PC-9 (cell line): ENCODE measurements around the gene GMDS. TPM values are rescaled to one million over a fixed set of nuclear protein-coding genes. Genes with fewer than 3 reads are reported as not detected.

Source experiments
- BruUV-seq: library from RNA; stranded (reverse); fragments of 400-500 nt; replicated peaks from 2 replicates; lab custom pipeline; 2021; lab: Mats Ljungman, UMichigan
- CTCF ChIA-PET: fragments of 300-600 bp; sonication (Branson Sonifier 250); formaldehyde crosslinking; loops from one replicate; lab custom pipeline; 2022; ENCODE audit warnings: antibody characterized with exemption; lab: Charles Lee
- POLR2A ChIA-PET: fragments of 300-600 bp; sonication (Branson Sonifier 250); formaldehyde crosslinking; loops from one replicate; lab custom pipeline; 2022; ENCODE audit warnings: antibody characterized with exemption; ENCODE audit not compliant: unreplicated experiment; lab: Charles Lee
- DNase-seq, 2 experiments: peaks; one replicate each; pipeline versions ENCODE4 v3.0.0 to v3.0.0-alpha.2; 2015 to 2022; ENCODE audit warnings: mixed read lengths in 1 of 2
- H2AFZ ChIP-seq: fragments of 200-600 bp; sonication (generic); 2 replicates; pipeline ENCODE4 v1.8.1; 2017; ENCODE audit warnings: antibody characterized with exemption
- H3F3A ChIP-seq: fragments of 200-600 bp; sonication (generic); 2 replicates; pipeline ENCODE4 v1.8.1; 2017; ENCODE audit warnings: antibody characterized with exemption, mild to moderate bottlenecking, low read depth; ENCODE audit not compliant: insufficient read depth
- H3K27ac ChIP-seq: fragments of 200-600 bp; sonication (generic); 2 replicates; pipeline ENCODE4 v1.6.1; 2016; ENCODE audit warnings: mixed run types
- H3K27me3 ChIP-seq: fragments of 200-600 bp; sonication (generic); 2 replicates; pipeline ENCODE4 v1.6.1; 2016; ENCODE audit warnings: low read depth, mixed run types; ENCODE audit not compliant: insufficient read depth
- H3K36me3 ChIP-seq: fragments of 200-600 bp; sonication (generic); 2 replicates; pipeline ENCODE4 v1.6.1; 2016; ENCODE audit warnings: low read depth, mixed run types
- H3K4me1 ChIP-seq: fragments of 200-600 bp; sonication (generic); replicated peaks from 2 replicates; pipeline ENCODE4 v1.6.1; 2016; ENCODE audit warnings: mixed run types; ENCODE audit not compliant: insufficient read depth
- H3K4me2 ChIP-seq: fragments of 200-600 bp; sonication (generic); 2 replicates; pipeline ENCODE4 v1.6.1; 2017; ENCODE audit warnings: mixed run types
- H3K4me3 ChIP-seq: fragments of 200-600 bp; sonication (generic); 2 replicates; pipeline ENCODE4 v1.6.1; 2016; ENCODE audit warnings: mixed run types
- H3K79me2 ChIP-seq: fragments of 200-600 bp; sonication (generic); 2 replicates; pipeline ENCODE4 v1.6.1; 2017; ENCODE audit warnings: low read depth, mixed run types
- H3K9me2 ChIP-seq: fragments of 200-600 bp; sonication (generic); 2 replicates; pipeline ENCODE4 v1.8.1; 2017; ENCODE audit warnings: mild to moderate bottlenecking; ENCODE audit not compliant: insufficient read depth
- H3K9me3 ChIP-seq: fragments of 200-600 bp; sonication (generic); 2 replicates; pipeline ENCODE4 v1.8.1; 2016; ENCODE audit warnings: low read depth; ENCODE audit not compliant: insufficient read depth
- H4K20me1 ChIP-seq: fragments of 200-600 bp; sonication (generic); 2 replicates; pipeline ENCODE4 v1.8.1; 2017; ENCODE audit not compliant: insufficient read depth
- CTCF ChIP-seq: fragments of 200-600 bp; sonication (generic); conservative IDR thresholded peaks from 2 replicates; pipeline ENCODE4 v1.6.1; 2017; ENCODE audit warnings: mixed run types, antibody characterized with exemption, mild to moderate bottlenecking, moderate library complexity
- EZH2 ChIP-seq: fragments of 200-600 bp; sonication (generic); IDR thresholded peaks from 2 replicates; pipeline ENCODE4 v1.8.0; 2017; ENCODE audit warnings: antibody characterized with exemption, low read depth
- intact Hi-C: fragments of 100-400 bp; cut with micrococcal nuclease; formaldehyde crosslinking; loops from one replicate; pipeline ENCODE4 v1.10.0; 2022; ENCODE audit not compliant: unreplicated experiment
- total RNA-seq: library from RNA; stranded (reverse); gene quantifications from 2 replicates; pipeline ENCODE4 v1.2.3, GENCODE V29; 2021

Gene GMDS
- total RNA-seq, 1 experiment from 2014 or later, result 30.1 TPM

- intact Hi-C loops, result loop anchor here (2.0 to 5.0 kb wide), 2 partner anchors 77 to 263 kb away; no protein-coding TSS in a partner anchor
- H3K36me3 ChIP-seq, result no peaks in the 10 kb centered on the region
- H3K4me1 ChIP-seq, result peaks cover 17% of the 10 kb centered on the region
- H3K4me2 ChIP-seq, result no peak overlapping the region
- POLR2A ChIA-PET, result no interaction called here
- H3K9me2 ChIP-seq, result no peaks in the 10 kb centered on the region
- H3K4me3 ChIP-seq, result no peak overlapping the region
- H2AFZ ChIP-seq, result no peak overlapping the region
- H3K27ac ChIP-seq, result no peak overlapping the region
- H3F3A ChIP-seq, result 0 out of 2 replicates have a peak, but pooled peaks cover 8% of the 10 kb centered on the region
- no TSS peak for BruUV-seq
- H4K20me1 ChIP-seq, result no peaks in the 10 kb centered on the region
- TF ChIP-seq EZH2 (no peak), CTCF (no peak)
- H3K9me3 ChIP-seq, result no peaks in the 10 kb centered on the region
- DNase-seq, result no peak
- H3K27me3 ChIP-seq, result no peaks in the 10 kb centered on the region
- no peaks in the 10 kb centered on the region for H3K79me2 ChIP-seq
- CTCF ChIA-PET, result no interaction called here
These were observed 406.0 kb downstream of the GMDS start for GRCh38 chr6:1839361-1839760.

GRCh38 chr6:1838604-1839213 is 406.7 kb downstream of the GMDS start:
- Histone ChIP-seq H3K9me3 (no peaks in the 10 kb centered on the region), H3K9me2 (no peaks in the 10 kb centered on the region), H3K4me2 (no peak overlapping the region), H3K36me3 (no peaks in the 10 kb centered on the region), H4K20me1 (no peaks in the 10 kb centered on the region), H3K4me3 (no peak overlapping the region), H3K27me3 (no peaks in the 10 kb centered on the region), H3K27ac (0 out of 2 replicates have a peak overlapping the region, but pooled peaks have one; percentile 24), H3F3A (0 out of 2 replicates have a peak, but pooled peaks cover 8% of the 10 kb centered on the region), H2AFZ (no peak overlapping the region), H3K79me2 (no peaks in the 10 kb centered on the region), H3K4me1 (peaks cover 17% of the 10 kb centered on the region)
- ChIA-PET CTCF (no interaction called here), POLR2A (interaction anchor here (0.6 to 0.7 kb wide), 3 partner anchors 214 to 322 kb away, joined by 4 to 5 read pairs (median 4); no protein-coding TSS in a partner anchor)
- peak in 1 of 2 experiments; percentile 84 for DNase-seq
- TF ChIP-seq CTCF (no peak), EZH2 (no peak)
- no TSS peak for BruUV-seq
- intact Hi-C loops, result loop anchor here (1.0 to 5.0 kb wide), 3 partner anchors 76 to 264 kb away; no protein-coding TSS in a partner anchor

GRCh38 chr6:1837826-1838225 is 407.6 kb downstream of the GMDS start:
- H3K9me2 ChIP-seq, result no peaks in the 10 kb centered on the region
- no TSS peak for BruUV-seq
- peaks cover 17% of the 10 kb centered on the region for H3K4me1 ChIP-seq
- no peaks in the 10 kb centered on the region for H3K27me3 ChIP-seq
- ChIA-PET CTCF (no interaction called here), POLR2A (interaction anchor here (0.6 to 0.7 kb wide), 2 partner anchors 222 to 323 kb away, joined by 4 to 5 read pairs; no protein-coding TSS in a partner anchor)
- no peak overlapping the region for H3K4me2 ChIP-seq
- H3K36me3 ChIP-seq, result no peaks in the 10 kb centered on the region
- H3K79me2 ChIP-seq, result no peaks in the 10 kb centered on the region
- H3K9me3 ChIP-seq, result no peaks in the 10 kb centered on the region
- no peak for DNase-seq
- H4K20me1 ChIP-seq, result no peaks in the 10 kb centered on the region
- no peak for TF ChIP-seq CTCF
- no peak for TF ChIP-seq EZH2
- no peak overlapping the region for H3K27ac ChIP-seq
- 0 out of 2 replicates have a peak, but pooled peaks cover 8% of the 10 kb centered on the region for H3F3A ChIP-seq
- no peak overlapping the region for H2AFZ ChIP-seq
- intact Hi-C loops, result loop anchor here (1.0 to 5.0 kb wide), 3 partner anchors 75 to 264 kb away; no protein-coding TSS in a partner anchor
- H3K4me3 ChIP-seq, result no peak overlapping the region
